CD4-positive, alpha-beta T cell treated with Interleukin-1 beta for 1 hour (primary cell): Measurements from ENCODE around the gene GJA9.
"Not testable (repeated sequence)": the region's sequence is repeated elsewhere in the genome, so short reads cannot be mapped to it uniquely, and the experiment has no call there.

Source experiments
- DNase-seq, 2 donors: peaks; one replicate each; pipeline ENCODE4 v3.0.0-alpha.2; 2020 to 2022

The GJA9 gene

DNA sequence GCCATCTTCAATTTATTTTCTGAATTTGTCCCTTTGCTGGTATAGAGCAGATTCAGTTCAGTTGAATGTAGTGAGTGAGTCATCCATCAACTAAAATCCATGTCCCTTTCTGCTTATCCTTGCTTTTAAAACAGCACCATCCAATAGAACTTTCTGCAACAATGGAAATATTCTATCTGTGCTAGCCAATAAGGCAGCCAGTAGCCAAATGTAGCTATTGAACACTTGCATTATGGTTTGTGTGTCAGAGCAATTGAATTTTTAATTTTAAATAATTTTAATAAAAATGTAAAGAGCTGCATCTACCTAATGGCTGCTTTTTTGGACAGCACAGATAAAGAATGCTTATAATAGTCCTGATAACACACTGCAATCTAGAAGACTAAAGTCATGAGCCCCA, at the start of gene GJA9:
Gene GJA9 (minus strand): TSS at position 101 of the 400 bp plus-strand sequence. CDS start 5,489 bp downstream, outside the sequence.
- no peak for DNase-seq

DNA sequence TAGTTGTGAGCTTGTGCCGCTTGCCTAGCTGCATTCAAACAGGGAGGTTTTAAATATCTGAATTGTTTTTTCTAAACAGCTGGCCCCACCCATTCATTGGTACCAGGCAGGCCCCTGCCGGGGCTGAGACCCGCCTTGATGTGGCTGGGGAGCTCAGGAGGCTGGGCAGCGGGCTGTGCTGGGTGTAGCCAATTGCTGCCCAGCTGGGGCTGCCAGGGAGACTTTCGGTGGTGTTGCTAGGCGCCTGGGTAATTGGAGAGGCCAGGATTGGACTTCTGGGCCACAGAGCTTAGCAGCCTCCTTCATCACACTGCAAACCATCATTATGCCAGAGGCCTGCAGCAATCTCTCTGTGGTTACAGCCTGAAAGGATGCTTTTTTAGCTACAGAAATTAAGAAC, 48.1 kb upstream of the GJA9 start:
- no peak for DNase-seq

DNA sequence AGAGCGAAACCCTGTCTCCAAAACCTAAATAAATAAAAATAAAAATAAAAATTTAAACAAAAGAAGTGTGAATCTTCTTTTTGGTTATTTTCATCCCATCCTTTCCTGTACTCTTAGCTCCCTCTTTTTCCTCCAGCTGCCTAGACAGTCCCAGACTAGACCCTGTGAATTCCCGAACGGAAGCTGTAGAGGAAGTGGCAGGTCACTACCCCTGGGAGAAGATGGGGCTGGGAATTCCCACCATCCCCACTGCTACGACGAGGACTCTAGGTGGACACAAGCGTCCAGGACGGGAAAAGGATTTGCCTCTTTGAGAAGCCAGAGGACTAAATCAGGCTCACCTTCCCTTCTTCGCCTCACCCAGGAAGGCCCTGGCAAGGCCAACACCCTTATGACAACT, 47.7 kb upstream of the GJA9 start:
- DNase-seq: no peak

DNA sequence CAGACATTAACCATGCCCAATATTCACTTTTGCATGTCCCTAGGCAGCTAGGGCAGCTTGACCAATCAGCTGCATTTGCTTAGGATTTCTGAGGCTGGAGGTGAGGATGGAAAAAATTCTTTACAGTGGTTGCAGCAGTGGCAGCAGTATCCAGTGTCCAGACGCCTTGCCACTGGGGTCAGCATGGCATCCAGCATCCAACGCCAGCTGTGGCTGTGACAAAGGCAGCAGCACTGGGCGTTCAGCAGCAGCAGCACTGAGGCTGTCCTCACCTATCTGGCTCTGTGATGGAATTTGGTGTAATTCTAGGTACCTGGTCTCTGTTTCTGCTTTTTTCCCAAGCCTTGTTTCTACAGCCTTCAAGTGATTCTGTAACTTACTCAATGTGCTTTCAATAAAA, 44.7 kb upstream of the GJA9 start:
- no peak for DNase-seq

DNA sequence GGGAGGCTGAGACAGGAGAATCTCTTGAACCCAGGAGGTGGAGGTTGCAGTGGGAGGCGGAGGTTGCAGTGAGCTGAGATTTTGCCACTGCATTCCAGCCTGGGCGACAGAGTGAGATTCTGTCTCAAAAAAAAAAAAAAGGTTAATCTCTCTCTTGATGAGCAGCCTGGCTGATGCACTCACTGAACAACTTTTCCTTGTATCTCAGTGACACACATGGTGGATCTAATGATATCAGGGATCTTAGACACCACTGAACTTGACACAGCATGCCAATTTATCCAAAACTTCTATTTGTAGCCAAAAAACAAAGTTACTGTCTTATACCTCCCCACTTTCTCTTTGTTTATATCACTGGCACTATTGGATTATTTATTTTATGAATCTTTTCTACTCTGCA, 44.0 kb upstream of the GJA9 start:
- DNase-seq: no peak

DNA sequence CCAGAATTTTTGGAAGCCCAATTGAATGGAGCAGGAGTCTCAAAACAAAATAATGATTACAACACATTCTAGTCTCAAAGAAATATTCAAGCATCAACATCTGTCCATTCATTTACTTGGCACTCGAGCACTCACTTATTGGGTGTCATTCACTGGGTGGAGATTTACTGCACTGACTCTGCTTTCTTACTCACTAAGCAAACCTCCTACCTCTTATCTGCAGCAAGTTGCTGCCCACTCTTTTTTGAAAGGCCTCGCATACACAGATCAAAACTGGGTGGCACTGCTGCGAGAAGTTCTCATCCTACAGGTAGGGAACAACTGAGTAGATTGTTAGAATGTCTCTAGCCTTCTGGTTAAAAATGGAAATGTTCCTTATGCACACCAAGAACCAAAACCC, 42.2 kb upstream of the GJA9 start:
- DNase-seq: no peak

DNA sequence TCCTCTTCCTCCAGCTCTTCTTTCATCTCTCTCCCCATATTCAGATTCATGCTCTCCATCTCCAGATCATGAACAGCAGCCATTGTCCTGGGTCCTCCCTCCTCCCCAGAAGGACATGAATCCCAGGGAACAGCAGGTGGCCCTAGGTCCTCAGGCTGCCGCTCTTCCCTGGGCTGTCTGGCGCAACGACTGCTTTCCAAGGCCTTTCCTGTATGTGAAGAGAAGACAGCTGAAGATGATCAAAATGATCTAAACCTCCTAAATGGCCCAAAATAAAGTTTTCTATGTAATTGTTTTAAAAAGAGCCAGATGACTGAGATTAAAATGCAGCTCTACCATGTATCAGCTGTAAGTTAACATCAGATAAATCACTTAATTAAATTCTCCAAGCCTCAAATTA, 37.7 kb upstream of the GJA9 start:
- no peak for DNase-seq

DNA sequence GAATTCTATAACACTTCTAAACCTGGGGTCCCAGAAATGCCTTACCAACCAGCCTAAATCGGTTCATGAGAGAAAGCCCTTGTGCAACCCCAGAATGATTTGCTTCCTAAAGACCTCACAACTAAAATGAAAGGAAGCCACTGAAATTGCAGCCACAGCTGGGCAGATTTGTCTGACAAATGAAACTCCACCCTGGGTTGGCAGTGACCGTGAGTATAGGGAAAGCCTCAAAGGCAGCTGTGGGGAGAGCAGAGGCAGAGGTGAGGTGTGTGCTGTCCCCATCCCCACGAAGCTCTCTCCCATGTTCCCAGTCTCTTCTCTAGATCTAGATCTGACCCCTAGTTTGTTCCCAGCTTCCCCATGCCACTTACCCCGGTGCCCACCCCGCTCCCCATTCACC, 37.2 kb upstream of the GJA9 start:
- DNase-seq: no peak

DNA sequence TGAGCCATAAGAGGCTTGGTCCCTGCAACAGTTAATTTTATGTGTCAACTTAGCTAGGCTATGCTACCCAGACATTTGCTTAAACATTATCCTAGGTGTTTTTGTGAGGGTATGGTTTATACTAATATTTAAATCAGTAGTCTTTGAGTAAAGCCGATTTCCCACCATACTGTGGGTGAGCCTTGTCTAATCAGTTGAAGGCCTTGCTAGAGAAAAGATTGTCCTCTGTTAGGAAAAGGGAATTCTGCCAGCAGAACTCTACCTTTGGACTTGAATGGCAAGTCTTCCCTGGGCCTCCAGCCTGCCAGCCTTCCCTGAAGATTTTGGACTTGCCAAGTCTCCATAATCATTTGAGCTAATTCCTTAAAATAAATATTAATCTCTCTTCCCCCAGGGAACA, 36.4 kb upstream of the GJA9 start:
- no peak for DNase-seq

DNA sequence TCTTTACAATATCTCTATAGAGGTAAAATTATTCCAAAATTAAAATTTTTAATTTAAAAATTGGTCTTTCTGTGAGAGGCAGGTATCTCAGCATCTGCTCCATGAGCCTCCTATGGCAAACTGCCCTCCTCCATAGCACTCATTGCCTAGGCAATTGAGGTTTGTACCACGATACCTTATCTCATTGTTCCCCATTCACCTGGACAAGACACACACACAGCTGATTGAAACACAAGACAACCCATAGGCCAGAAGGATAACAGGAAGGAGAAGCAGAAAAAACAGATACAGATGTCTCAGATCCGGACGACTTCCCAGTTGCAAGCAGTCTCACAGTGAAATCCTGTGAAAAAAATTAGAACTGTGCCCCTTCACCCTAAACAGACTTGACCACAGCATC, 36.0 kb upstream of the GJA9 start:
- no peak for DNase-seq

DNA sequence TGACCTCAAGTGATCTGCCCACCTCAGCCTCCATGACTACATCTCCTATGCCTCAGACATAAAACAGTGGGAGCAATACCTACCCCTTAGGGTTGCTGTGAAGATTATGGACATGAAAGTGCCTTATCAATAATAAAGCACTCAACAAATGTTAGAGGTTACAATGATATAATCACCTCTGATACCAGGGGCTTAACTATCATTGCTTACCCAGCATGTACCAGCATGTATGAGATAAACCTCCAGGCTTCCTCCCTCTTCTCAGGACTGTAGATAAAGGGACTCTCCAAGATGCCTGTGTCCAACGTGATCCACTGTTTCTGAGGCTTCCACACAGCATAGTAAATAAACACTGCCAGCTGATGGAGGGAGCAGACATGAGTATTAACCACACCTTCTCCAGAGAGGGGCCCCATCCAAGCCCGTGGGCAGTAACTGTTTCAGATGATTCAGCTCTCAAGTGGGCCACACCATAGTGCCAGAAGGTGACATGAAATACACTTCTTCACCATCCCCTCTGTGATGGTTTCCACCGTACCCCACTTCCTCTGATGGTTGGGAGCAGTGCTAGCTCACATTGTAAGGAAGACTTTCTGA, 34.1 kb upstream of the GJA9 start:
- DNase-seq: no peak

DNA sequence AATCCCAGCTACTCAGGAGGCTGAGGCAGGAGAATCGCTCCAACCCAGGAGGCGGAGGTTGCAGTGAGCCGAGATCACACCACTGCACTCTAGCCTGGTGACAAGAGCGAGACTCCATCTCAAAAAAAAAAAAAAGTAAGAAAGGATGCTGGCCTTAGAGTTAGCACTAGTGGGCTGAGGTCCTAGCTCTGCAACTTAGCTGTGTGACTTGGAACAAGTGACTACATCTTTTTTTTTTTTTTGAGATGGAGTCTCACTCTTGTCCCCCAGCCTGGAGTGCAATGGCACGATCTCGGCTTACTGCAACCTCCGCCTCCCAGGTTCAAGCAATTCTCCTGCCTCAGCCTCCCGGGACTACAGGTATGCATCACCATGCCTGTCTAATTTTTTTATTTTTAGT, 33.5 kb upstream of the GJA9 start:
- not testable (repeated sequence) for DNase-seq

DNA sequence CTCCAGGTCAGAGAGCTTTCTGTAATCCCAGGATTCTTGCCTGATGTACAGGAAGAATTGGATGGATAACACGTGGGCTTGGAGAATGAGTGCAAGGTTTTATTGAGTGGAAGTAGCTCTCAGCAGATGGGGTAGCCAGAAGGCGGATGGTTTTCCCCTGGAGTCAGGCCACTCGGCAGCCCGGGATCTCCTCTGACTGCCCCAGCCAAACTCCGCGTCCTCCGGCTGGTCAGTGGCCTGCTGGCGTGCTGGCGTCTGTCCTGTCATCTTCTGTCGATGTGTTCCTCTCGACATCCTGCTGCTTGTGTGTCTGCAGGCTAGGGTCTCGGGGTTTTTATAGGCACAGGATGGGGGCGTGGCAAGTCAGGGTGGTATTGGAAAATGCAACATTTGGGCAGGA, 27.4 kb upstream of the GJA9 start:
- DNase-seq: no peak

DNA sequence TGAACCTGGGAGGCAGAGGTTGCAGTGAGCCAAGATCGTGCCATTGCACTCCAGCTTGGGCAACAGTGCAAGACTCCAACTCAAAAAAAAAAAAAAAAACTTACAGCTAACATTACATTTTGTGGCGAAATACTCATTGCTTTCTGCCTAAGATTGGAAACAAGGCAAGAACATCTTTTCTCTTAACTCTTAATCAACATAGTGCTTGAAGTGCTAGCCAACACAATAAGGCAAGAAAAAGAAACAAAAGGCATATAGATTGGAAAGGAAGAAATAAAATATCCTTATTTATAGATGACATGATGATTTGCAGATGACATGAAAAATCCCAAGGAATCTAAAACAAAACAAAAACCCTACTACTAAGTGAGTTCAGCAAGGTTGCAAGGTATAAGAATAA, 24.6 kb upstream of the GJA9 start:
- DNase-seq: no peak

DNA sequence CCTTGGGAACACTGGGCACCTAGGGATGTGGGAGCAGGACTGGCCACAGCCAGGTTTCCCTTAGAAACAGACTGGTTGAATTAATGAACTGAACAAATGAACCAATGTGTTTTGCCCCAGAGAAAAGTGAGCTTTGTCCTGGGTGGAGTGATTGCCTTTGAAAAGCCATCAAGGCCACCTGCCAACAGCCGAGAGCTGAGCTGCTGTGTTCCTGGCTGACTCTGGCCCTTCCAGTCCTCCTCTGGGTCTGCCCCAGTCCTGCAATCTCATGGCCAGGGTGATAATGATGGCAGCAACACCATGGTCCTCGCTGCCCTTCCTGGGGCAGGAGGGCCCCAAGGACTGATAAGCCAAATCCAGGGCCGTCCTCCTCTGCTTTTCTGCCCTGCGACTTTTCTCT, 18.2 kb upstream of the GJA9 start:
- no peak for DNase-seq

DNA sequence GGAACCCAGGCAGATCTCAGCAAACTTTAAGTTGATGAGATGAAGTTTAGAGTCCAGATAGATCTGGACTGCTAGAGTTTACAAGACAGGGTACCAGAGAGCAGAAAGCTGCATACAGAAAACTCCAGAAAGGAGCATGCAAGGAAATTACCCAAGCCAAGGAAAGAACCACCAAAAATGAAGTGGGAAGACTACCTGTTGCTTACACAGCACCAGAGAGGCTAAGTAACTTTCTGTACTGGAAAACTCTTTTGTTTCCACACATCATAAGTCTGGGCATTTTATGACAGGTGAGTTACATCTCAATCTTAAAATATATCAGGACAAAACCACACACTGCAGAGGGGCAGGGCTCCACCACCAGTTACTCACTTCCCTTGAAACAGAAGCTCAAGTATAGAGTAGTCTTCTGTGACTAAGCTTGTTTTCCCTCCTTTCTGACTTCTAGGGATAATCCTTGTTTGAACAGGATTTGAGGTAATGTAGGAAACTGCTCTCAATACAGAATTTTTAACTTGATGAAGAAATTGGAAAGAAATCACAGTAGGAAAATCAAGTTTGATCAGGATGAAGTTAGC, 17.4 kb upstream of the GJA9 start:
- DNase-seq: no peak

DNA sequence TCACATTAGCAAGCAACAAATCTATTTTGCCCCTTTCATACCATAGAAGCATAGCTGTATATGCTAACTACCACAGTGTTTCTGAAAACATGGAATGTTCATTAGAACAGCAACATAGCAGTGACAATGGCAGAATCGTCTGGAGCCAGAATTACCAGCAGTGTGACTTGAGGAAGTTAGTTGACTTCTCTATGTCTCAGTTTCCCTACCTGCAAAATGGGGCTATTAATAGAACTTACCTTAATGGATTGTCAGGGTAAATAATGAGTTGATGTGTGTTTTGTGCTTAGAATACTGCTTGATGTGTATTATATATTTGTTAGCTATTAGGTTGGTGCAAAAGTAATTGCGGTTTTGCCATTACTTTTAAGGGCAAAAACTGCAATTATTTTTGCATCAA, 14.8 kb upstream of the GJA9 start:
- no peak for DNase-seq

DNA sequence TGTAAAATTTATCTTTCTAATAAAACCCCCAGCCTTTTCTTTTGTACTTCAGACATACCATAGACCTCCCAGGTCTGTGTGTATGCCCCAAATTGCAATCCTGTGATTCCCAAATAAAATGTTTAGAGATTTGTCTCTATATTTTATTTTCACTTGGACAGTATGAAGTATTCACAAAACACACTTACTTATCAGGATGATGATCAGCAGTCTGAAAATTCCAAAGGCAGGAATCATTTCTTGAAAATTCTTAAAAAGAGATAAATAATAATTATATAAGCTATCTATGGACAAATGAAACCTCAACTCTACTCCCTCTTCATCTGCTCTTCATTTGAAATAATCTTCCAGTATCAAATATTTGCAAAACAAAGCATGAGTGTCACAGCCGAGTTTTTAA, 11.6 kb upstream of the GJA9 start:
- DNase-seq: no peak

DNA sequence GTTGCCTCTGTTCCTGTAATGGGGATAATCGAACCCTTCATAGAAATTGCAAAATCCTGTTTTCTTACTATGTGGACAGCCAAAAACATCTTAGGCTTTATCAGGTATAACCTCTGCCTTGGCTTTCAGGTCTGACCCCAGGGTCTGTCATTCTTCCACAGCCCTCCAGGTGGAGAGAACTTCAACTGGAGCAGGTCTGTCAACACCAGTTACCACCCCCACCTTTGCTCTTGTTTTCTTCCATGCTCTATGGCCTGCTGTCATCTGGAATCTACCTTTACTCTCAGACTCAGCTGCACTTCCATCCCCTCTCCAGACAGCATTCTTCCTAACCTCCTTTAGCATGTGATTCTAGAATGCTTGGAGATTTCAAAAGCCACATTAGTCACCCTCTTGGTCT, 10.4 kb upstream of the GJA9 start:
- peak in 1 of 2 donors; percentile 11 for DNase-seq

DNA sequence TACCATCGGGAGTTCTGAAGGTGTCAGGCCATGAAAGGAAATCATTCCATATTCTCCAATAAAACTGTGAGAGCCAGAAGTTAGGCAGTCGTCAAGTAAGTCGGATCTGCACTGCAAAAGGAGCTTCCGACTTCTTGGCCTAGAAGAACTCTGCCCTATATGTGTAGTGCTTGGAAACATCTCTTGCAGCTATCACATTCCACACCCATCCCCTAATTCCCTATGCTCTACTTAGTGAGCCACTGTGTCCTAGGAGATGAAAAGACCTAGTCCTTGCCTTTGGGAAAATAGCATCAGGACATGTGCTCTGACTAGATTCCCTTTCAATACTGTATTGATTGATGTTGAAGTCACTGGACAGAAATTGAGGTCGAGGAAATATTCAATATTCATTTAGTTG, 8.2 kb upstream of the GJA9 start:
- DNase-seq: no peak

DNA sequence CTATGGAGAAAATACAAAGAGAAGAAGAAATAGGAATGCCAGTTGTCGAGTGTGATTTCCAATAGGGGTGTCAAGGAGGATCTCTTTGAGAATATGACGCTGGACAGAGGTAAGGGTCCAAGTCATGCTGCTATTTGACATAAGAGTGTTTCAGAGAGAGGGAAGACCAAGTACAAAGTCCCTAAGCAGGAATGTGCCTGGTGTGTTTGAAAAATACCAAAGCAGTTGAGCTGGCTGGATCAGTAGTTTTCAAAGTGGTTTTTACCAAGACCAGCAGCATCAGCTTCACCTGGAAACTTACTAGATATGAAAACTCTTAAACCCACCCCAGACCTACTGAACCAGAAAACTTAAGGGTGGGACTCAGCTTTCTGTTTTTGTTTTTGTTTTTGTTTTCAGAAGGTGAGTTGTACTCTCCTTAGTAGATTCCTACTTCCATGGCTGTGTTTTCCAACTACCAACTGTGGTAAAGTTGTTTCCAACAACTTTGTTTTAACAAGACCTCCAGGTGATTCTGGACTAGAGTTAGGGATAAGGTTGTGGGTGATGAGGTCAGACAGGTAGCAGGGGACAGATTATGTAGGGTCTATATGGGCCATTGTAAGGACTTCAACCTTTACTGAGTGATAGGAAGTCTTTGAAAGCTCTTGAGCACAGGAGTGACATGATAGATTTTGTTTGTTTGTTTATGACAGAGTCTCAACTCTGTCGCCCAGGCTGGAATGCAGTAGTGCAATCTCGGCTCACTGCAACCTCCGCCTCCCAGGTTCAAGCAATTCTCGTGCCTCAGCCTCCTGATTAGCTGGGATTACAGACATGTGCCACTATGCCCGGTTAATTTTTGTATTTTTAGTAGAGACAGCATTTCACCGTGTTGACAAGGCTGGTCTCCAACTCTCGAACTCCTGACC, 7.3 kb upstream of the GJA9 start:
- no peak for DNase-seq

DNA sequence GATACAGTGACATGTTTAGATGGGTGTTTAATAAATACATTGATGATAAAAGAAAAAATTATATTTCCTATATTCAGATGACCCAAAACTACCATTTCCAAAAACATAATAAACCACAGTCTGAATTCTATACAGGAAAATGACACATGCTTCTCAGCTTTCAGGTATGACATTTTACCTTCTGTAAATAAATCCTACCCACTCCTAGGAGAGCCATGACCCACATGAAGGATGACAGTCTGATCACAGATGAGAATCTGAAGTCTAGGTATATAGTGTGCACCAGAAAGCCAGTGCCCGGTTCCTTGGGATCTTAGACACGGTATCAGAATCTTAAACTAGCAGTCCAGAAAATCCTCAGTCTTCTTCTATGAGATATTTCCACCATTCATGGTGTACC, 3.7 kb upstream of the GJA9 start:
- DNase-seq: no peak

DNA sequence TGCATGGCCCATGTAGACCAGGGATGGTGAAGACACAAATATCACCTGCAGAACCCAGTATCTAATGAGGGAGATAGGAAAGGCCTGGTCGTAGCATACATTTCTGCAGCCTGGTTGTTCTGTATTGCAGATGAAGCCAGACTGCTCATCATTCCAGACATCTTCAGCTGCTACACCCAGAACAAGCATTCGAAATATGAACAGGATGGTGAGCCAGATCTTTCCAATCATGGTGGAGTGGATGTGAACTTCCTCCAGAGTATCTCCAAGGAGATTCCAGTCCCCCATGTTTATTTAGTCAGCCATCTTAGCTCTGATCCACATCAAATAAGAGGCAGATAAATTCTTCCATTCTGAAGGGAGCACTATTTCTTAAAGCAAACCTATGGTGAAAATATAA, 5.6 kb downstream of the GJA9 start:
- DNase-seq: no peak
